Kidney capillary endothelial cell (primary cell): ENCODE results near the gene LRP3.

Experiments used
- DNase-seq: peaks from one replicate; pipeline ENCODE4 v3.0.0-alpha.2; 2018; ENCODE audit warnings: low spot score

The LRP3 gene

DNA sequence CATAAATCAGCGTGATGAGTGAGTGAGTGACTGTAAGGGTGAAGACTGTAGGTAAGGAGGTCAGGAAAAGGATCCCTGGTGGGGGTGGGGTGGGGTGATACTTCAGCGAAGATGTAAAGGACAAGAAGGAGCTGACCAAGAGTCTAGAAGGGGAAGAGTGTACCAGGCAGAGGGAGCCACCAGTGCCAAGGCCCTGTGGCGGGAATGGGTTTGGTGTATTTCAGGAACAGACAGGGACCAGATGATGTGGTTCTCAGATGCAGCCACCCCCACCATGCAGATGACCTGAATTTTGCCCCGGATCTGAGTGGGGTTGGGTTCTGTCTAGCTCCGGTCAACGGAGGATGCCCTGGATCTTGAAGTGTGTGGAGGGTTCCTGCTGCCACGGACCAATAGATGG lies 61.7 kb downstream of the LRP3 start:
- no peak for DNase-seq

DNA sequence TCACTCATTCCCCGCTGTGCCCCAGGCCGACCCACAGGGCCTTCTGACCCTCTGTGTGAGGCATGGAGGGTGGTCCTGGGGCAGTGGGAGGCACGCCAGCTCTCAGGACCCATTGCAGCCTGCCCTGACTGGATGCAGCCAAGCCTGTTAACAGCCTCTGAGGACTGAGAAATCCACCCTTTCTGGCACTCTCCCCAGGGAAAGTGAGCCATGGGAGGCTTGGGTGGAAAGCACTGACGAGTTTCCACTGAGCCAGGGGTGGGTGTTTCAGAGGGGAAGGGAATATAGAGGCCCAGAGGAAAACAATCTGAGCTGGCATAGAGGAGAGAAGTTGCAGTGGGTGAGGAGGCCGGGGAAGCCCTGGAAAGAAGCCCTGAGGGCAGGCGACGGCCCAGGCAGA lies 62.1 kb downstream of the LRP3 start:
- DNase-seq, result no peak

DNA sequence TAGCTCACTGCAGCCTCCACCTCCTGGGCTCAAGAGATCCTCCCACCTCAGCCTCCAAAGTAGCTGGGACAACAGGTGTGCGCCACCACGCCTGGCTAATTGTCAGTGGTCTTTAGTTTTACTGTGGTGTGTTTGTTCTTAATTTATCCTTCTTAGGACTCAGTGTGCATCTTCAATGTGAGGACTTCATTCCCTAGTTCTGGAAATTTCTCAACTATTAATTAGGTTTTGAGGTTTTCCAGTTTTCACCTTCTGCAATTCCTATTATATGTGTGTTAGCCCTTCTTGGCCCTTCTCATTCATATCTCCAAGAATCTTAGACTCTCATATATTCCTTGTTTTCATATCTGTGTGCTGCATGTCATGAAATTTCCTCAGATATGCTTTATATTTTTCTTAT lies 63.7 kb downstream of the LRP3 start:
- DNase-seq, result no peak
